ENCODE measurements around the gene UBE2N. TPM values are rescaled to one million over a fixed set of nuclear protein-coding genes. Genes with fewer than 3 reads are reported as not detected.
"Not testable (repeated sequence)": the region's sequence is repeated elsewhere in the genome, so short reads cannot be mapped to it uniquely, and the experiment has no call there.

The UBE2N gene
- polyA plus RNA-seq, 4 donors, result 132 to 196 (median 159) TPM

DNA sequence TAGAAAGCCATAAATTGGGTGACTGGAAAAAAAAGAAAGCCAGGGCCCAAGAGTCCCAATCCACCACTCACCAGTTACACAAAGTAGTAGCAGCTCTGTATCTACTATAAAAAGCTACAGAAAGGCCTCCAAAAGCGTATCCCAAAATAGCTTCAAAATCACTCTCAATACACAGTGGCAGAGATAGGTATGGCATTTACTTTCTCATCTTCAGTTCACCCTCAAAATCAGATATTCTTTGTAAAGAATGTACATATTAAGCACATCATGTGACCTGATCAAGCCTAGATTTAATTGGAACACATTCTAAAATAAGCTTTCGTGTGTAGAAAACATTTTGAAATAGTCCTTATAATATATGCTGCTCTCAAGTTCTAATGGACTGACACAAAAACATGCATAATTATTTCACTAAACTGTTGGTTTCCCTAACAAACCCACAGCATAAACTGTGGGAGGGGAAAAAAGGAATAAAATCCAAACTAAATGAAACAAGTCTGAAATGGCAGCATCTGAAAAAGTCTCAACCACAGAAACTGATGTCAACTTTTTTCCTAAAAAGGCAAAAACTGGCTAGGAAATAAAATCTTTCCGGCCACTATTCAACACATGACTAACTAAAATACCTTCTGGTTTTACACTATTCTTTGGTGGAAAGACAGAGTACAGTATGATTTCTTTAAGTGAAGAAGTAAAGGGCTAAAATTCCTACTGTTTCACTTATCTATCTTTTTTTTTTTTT, 25.9 kb downstream of the UBE2N start:
- no peak for DNase-seq (ENCODE audit: low read depth in 4 of 4, low spot score in 3 of 4)

DNA sequence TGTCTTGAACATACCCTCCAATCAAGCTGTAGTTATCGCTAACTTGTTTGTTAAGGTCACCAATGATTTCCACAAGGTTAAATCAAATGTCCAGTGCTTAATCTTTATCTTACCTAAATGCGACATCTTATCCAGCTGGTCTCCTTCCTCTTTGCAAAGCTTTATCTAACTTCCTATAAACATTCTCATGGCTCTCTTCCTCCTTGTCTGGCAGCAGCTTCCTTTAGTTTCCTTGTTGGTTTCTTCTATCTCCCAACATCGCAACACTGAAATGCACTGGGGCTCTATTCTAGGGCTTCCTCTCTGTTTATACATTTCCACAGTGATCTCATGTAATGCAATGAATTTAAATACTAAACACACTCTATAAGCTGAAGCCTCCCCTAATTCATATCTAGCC, 28.7 kb downstream of the UBE2N start:
- DNase-seq (ENCODE audit: low read depth in 4 of 4, low spot score in 3 of 4), result no peak

DNA sequence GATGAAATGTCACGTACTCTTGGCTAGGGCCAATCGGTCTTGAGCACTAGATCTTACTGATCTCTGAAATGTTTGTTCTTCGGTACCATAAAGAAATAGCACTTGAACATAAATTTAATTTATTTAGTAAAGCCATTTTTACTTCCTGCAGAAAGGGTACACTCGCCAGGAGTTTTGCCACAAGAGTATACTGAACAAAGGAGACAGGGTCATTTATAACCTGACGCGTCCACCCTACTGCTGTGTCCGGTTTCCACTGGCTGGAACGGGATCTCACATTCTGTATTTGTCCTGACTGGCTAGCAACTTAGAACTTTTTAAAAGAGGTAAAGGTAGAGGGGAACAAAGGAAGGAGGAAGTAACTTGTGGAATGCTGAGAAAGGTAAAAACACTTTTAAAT, 29.4 kb downstream of the UBE2N start:
- DNase-seq (ENCODE audit: low read depth in 4 of 4, low spot score in 3 of 4), result not testable (repeated sequence)

DNA sequence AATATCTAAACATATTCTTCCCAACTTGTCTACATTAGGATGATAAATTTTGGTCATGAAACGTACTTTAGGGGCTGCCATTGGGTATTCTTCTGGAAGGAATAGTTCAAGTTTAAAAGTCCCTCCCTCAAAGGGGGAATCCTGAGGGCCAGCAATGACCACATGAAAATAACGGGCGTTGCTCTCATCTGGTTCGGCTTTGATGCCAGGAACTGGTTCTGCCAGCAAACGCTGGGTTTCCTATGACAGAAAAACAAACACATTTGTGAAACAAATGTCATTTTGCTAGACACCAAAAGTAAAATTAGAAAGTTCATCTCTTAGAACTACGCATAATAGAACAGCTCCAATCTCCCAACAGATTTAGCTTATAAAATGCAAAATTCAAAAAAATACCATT, 30.7 kb downstream of the UBE2N start:
- not testable (repeated sequence) for DNase-seq (ENCODE audit: low read depth in 4 of 4, low spot score in 3 of 4)

DNA sequence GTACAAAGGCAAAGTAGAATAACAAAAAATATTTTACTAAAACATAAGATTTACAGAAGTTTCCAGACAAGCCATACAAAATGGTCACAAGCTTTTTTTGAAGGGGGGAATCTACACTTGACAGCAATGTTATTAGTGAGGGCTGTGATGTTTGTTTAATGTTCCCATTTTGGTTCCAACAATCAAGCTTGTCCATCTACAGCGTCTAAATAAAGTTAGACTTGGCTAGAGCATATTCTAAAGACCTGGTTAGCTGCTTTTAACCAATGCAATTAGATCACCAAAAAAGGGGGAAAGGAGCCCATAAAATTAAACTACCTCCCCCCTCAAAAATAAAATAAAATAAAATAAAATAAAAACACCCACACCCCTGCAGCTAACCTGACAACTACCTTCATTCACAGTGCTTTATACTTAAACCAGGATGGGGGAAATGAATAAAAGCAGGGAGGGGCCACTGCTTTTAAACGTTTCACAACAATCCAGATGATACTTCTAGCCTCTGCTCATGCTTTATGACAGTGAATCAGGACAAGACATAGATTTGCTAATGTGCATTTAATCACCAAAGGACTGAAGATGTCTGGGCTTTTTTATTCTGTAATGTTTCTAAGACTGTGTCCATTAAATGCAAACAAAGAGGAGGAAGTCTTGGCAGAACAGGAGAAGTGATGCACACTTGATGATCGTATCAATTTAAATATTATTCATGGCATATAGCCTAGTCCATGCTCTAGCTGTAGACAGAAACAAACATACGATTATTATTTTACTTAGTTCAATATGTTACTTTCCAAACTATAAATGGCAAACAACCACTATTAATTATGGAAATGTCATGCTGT, 32.2 kb downstream of the UBE2N start:
- not testable (repeated sequence) for DNase-seq (ENCODE audit: low read depth in 4 of 4, low spot score in 3 of 4)

DNA sequence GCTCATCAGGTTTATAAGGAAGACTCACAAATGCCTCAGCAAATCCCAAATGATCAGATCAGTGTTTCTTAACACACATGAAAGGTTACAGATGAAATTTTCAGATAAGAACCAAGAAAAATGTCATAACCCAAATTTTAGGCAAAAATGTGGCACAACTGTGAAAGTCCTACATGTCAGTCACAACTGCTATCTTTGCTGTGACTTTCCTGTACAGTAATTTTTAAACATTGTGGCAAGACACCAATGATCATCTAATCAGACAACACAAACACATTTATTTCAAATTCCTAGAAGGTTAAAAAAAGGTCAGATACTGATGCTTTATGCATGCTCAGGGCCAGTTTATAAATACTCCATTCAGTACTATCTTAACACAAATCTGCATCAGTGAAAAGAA, 32.9 kb downstream of the UBE2N start:
- no peak for DNase-seq (ENCODE audit: low read depth in 4 of 4, low spot score in 3 of 4)

DNA sequence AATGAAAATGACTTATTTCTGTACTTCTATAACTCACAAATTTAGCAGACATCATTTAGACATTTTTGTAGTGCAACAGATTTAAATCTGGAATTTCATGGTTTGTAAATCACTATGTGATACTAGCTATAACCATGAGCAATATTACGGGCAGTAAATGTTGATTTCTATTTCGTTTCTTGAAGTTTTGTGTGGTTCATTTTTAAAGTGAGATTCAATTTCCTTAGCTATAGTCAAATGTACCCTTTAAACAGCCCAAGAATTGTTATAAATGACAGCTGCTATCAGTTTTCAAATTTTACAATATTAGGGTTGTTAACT, 33.8 kb downstream of the UBE2N start:
- DNase-seq (ENCODE audit: low read depth in 4 of 4, low spot score in 3 of 4), result no peak

DNA sequence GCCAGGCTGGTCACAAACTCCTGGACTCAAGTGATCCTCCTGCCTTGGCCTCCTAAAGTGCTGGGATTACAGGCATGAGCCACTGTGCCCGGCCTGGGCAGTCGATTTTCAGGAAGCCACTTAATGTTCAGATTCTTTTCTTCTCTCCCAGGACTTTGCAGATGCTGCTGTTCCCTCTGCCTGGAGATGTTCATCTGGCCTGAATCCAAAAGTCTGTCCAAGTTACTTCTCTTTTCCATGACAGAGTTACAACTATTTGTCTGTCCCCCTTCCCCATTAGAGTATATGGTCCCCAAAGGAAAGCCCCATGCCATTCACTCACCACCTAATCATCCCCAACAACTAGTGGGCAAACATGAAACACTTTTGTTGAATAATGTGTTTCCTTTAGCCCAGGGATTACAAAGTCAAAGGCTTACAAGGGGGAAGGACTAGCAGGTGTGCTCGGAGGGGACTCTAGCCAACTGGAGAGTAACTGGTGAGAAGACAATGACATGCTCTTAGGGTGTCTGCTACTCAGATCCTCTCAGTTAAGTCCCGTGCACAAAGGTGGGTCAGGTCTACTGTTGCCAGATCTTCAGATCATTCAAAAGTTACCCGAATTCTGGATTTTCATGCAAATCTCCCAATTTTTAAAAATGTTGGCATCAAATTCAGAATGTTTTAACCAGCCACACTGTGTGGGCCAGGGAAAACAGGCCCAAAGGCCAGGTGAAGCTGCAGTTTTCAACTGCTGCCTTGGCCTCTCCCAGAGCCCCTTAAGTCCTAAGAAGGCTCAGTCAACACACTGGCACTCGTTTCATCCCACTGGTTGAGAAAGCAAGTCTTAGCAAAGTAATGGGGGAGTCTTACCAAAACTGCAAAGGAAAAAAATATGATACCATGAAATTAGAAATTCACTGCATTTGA, 34.4 kb downstream of the UBE2N start:
- DNase-seq (ENCODE audit: low read depth in 4 of 4, low spot score in 3 of 4), result no peak

DNA sequence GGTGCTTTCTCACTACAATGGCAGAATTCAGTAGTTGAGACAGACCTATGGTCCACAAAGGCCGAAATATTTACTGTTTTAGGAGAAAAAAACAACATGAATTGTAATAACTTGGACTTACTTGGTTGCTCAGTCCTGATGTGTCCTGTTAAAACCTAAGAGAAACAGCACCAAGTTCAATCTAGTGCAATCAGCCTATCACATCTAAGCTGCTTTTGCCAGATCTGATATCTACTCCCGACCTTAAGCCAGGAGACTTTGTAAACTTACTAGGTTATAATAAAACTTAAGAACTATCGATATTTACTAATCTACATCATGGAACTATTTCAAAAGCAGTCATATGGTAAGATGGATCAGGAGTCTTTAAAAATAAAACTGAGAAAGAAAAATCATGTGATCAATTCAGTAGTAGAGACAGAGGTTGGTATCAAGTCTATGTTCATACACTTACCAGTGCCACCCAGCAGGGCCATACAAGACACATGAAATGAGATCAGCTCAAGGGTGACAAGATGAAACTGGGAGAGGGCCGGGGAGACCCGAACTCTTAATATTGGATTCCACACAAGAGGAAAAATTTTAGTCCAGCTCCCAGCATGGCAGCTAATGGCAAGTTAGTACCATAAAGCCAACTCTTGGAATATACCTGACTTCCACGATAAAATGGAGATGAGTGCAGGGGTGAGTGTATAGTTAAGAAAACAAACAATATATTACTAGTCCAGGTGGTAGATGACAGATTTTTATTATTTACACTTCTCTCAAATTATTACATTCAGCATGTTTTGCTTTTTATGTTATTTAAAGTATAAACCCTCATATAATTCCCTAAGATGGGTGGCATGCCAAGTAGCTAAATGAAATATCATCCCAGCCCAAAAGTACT, 36.5 kb downstream of the UBE2N start:
- DNase-seq (ENCODE audit: low read depth in 4 of 4, low spot score in 3 of 4), result no peak

DNA sequence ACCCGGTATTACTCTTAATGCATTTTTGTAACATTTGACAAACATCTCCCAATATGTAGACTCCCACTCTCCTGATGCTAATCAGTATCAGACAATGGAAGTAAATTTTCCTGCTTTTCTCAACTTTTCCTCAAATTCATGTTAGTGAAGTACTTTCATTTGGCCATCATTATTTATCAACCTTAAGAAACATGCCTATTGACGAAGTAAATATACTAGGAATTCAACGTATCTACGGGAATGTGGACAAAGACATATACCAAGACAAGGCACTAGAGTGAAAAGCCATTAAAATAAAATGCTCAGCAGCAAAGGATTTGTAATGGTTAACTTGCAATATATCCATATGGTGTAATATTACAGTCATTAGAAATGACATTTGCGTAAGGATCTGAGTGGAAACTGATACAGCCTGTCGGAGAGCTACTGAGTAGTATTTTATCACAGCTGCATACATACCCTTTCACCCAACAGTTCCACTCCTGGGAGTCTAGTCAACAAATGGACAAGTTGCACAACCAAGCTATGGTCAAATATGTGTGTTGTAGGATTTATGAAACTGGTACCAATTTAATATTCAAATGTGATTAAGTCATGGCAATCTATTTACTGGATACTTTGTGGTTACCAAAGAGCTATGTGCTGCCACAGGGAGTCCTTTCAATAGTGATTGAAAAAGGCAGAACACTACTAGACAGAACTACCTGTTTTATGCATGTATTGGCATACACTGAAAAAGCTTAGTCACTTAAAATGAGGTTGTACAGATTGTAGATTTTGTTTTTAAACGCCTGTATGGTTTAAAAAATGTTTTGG, 37.6 kb downstream of the UBE2N start:
- DNase-seq (ENCODE audit: low read depth in 4 of 4, low spot score in 3 of 4), result no peak

DNA sequence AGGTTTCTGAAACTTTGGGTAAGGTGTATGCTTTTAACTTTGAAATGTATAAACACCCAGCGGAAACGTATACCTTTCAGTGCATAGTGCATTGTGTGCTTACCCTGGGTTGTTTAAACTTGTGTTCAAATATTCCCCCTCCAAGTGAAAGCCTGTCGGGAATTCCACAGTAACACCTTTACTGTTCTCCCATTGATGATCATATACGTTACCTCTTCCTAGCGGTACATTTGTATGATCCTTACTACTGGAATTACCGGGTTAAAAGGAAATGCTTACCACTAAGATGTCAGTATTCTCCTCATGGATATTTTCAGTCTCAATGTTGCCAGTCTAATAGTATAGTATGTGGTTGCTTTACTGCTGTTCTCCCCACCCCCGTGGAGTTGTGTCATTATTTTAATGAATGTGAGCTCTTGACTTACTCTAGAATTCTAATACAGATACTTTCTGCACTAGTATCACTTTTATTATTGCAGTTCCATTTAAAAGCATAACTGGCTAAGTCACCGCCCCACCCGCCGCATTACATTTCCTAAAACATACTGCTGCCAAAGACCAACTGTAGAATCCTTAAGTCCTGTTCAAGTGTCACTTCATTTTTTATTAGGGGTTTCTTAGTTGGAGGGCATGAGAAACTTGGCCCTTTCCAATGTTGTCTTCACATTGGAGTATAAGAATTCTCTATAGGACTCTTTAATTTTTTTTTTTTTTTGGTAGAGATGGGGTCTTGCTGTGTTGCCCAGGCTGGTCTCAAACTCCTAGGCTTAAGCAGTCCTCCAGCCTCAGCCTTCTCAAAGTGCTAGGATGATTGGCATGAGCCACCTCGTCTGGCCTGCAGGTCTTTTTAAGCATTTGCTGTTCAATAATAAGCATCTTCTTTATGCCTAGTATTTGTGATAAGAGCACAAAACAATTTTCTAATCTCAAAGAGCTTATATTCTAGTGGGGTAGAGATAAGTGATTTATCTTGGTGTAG, 39.1 kb downstream of the UBE2N start:
- DNase-seq (ENCODE audit: low read depth in 4 of 4, low spot score in 3 of 4), result no peak

DNA sequence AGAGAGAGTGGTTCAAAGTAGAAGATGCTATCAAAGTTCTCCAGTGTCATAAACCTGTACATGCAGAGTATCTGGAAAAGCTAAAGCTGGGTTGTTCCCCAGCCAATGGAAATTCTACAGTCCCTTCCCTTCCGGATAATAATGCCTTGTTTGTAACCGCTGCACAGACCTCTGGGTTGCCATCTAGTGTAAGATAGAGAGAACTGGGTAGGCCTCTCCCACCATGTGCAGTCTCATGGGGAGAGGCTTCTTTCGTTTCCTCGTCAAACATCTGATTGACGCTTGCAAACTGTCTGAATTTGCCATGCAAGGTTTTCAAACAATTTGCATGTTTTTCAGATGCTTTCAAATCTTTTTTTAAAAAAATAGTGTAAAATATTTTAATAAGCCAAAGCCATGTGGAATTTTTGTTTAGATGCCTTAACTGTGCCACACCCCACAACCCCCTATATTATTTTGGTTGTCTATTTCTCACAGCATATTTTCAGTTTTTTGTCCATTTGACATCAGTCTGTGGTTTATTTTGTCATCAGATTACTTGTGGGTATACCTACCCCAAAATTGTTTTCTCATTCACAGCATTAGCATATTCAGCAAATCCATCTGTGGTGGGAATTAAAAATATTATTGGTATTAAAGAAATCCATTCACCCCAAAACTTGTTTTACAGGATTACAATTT, 42.4 kb downstream of the UBE2N start:
- not testable (repeated sequence) for DNase-seq (ENCODE audit: low read depth in 4 of 4, low spot score in 3 of 4)

DNA sequence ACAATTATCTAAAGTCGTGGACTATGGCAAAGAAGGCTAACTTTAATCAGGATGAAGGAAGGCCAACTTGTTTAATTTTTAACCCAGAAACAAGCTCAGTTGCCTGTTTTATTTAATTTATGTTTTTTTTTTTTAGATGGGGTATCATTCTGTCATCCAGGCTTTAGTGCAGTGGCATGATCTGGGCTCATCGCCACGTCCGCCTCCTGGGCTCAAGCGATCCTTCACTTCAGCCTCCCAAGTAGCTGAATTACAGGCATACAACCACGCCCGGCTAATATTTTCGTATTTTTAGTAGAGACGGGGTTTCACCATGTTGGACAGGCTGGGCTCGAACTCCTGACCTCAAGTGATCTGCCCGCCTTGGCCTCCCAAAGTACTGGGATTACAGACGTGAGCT, 44.3 kb downstream of the UBE2N start:
- DNase-seq (ENCODE audit: low read depth in 4 of 4, low spot score in 3 of 4), result no peak

DNA sequence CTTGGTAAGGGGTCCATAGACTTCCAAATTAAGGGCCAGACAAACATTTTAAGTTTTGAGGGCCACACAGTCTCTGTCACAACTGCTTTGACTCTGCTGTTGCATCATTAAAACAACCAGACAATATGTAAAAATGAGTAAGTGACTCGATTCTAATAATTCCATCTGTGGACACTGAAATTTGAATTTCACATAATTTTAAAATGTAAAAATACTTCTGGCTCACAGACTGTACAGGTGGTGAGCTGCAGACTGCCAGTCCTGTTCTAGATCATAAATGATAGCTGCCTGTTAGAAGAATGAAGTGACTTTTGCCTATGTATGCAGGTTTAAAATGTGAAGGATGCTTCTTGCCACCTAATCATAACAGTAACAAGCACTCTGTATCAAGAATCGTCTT, 48.3 kb downstream of the UBE2N start:
- DNase-seq (ENCODE audit: low read depth in 4 of 4, low spot score in 3 of 4), result no peak

DNA sequence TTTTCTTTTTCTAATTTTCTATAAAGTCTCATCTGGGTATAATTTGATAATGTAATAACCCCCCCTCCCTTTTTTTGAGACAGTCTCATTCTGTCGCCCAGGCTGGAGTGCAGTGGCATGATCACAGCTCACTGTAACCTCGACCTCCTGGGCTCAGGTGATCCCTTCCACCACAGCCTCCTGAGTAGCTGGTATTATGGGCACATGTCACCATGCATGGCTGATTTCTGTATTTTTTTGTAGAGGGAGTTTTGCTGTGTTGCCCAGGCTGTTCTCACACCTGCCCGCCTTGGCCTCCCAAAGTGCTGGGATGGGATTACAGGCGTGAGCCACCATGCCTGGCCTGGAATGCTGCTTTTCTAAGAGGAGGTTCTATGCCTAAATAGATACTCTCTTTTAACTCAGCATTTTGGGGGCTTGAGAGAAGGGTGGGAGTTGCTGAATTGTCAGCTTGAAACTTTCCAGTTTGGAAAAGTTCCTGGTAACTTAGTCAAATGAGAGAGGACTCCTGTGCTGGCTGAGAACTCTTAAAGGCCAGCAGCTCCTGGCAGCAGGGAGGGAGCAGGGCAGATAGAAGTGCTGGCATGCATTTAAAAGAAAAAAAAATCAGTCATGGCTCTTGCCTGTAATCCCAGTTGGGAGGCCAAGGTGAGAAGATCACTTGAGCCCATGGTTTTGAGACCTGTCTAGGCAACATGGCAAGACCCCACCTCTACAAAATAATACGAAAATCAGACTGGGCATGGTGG, 51.0 kb downstream of the UBE2N start:
- no peak for DNase-seq (ENCODE audit: low read depth in 4 of 4, low spot score in 3 of 4)

DNA sequence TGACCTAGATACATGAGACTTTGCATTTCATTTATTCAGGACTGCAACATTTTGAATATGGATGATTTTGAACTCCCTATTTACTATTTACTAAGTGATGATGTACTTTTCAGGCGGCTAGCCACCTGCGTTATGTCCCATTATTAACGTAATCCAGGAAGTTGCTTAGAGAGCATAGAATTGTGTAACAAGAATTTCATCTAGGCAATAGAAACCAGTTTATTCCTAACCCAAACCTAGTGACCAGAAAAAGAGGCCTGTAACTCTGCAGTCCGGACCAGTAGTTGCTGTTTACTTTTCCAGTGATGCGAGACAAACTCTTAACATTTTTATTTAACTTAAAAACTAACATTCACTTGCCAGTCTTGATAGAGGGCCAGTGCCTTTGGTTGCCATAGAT, 51.7 kb downstream of the UBE2N start:
- no peak for DNase-seq (ENCODE audit: low read depth in 4 of 4, low spot score in 3 of 4)

DNA sequence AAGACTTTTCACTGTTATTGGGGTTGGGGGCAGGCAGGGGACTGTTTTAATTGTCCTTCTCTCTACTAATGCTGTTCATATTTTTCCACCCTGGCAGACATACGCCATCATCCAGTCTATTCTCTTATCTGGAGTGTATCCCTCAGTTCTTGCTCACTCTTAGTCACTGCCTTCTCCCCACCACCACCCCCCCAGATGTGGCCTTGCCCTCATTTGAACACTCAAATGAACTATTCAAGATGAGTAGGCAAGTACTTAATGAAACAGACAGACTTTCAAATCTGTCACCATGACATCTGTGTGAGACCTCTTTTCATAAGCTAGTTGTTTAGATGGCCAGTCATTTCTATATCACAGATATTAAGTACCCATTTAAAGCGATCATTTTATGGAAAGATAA, 54.0 kb downstream of the UBE2N start:
- no peak for DNase-seq (ENCODE audit: low read depth in 4 of 4, low spot score in 3 of 4)

All from left renal pelvis (tissue), 4 donors.